Large intestine (tissue), 3 donors: ENCODE measurements around the gene NRG3. TPM values are rescaled to one million over a fixed set of nuclear protein-coding genes. Genes with fewer than 3 reads are reported as not detected.
A peak's percentile ranks its signal among the peaks of the same experiment; 100 is the strongest.

Experiments used
- DNase-seq, 2 donors: peaks; one replicate each; pipeline versions ENCODE4 v3.0.0 to v3.0.0-alpha.2; 2013
- H3K27ac ChIP-seq: one replicate; pipeline ENCODE4 v1.5.1; 2013; ENCODE audit warnings: low read length
- H3K27me3 ChIP-seq: 2 replicates; pipeline ENCODE4 v1.6.1; 2013; ENCODE audit warnings: low read length; ENCODE audit not compliant: control insufficient read depth, insufficient read depth
- H3K36me3 ChIP-seq: 2 replicates; pipeline ENCODE4 v1.6.1; 2013; ENCODE audit warnings: low read length; ENCODE audit not compliant: control insufficient read depth, insufficient read depth
- H3K4me1 ChIP-seq: one replicate; pipeline ENCODE4 v1.6.1; 2013; ENCODE audit warnings: low read length; ENCODE audit not compliant: control insufficient read depth, insufficient read depth
- H3K4me3 ChIP-seq: one replicate; pipeline ENCODE4 v1.5.1; 2013; ENCODE audit warnings: low read length
- H3K9me3 ChIP-seq: one replicate; pipeline ENCODE4 v1.6.1; 2013; ENCODE audit warnings: mild to moderate bottlenecking, low read depth, low read length, moderate library complexity; ENCODE audit not compliant: control insufficient read depth
- WGBS: methylation state at CpG from one replicate; pipeline ENCODE4 v1.1.5; 2013; ENCODE audit warnings: low lambda C conversion rate; ENCODE audit not compliant: insufficient coverage; 5-methylcytosine and 5-hydroxymethylcytosine counted together
- polyA plus RNA-seq: library from polyadenylated mRNA; unstranded; fragments of 120-200 nt; gene quantifications from one replicate; pipeline ENCODE4 v1.2.1, GENCODE V29; 2013

NRG3 gene
- polyA plus RNA-seq, 1 donor: 0.96 TPM

DNA sequence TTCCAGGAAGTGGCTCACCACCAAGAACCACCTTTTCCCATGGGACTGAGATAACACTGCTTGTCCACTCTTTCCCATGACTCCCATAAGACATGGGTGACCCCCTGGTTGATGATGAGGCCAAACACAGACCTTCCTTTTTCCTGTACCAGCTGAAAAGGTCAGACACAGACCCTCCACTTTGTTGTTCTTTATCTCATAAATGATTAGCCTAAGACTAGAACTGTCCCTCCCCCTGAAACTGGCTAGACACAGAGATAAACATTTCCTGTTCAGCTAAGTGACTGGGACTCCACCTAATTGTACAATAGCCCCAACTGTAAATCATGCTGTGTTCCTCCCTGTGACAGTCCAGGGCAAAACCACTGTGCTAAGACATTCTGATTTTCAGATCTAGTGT lies 8.2 kb upstream of the NRG3 start:
- Histone ChIP-seq H3K4me1 (no peaks in the 10 kb centered on the region), H3K4me3 (no peak overlapping the region), H3K27ac (no peak overlapping the region), H3K9me3 (peaks cover 5% of the 10 kb centered on the region), H3K36me3 (no peaks in the 10 kb centered on the region), H3K27me3 (peaks cover 7% of the 10 kb centered on the region)
- no peak for DNase-seq

DNA sequence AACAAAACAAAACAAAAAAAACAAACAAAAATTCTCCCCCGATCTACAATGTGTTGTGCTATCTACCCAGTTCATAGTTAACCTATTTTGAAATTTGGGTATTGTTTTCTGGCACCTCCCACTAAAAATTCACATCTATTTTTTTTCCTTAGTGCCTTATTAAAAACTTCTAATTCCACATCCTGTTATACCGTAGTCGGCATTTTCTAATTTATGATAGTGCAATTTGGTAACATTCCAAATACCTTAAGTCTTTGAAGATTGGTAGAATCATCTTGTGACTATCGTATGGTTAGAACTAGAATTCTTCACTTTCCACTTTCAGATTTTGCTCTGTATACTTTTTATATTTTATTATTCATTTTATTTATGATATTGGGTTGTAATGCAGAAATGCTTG lies 4.5 kb upstream of the NRG3 start:
- Histone ChIP-seq H3K27ac (no peak overlapping the region), H3K4me1 (no peaks in the 10 kb centered on the region), H3K4me3 (no peak overlapping the region), H3K9me3 (no peaks in the 10 kb centered on the region), H3K36me3 (no peaks in the 10 kb centered on the region), H3K27me3 (peaks cover 34% of the 10 kb centered on the region)
- WGBS: 89% methylated on average over 1 of the region's 4 CpGs
- DNase-seq: no peak

DNA sequence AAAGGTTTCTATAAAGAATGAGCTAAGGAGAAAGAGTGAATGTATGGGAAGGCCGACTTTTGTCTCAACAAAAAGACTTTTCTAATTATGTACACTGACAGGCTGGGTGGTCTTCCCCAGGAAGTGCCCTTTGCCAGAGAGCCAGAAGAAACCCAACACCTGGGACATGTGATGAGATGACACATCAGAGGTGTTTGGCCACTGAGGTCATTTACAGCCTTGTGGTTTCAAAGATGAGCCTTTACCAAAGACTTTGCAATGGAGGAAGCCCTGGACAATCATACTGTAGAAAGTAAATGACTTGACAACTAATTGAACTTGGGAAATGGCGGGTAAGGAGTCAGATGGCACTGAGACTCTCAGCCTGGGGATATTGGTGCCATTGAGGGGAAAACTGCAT lies 3.4 kb upstream of the NRG3 start:
- WGBS: 92% methylated on average over 2 of the region's 2 CpGs
- no peak overlapping the region for H3K4me3 ChIP-seq
- DNase-seq: no peak
- no peaks in the 10 kb centered on the region for H3K36me3 ChIP-seq
- H3K4me1 ChIP-seq: peaks cover 2% of the 10 kb centered on the region
- no peaks in the 10 kb centered on the region for H3K9me3 ChIP-seq
- H3K27me3 ChIP-seq: peaks cover 45% of the 10 kb centered on the region
- H3K27ac ChIP-seq: no peak overlapping the region

GRCh38 chr10:81872206-81872862 lies 2.7 kb upstream of the NRG3 start:
- WGBS: no CpG with 5 or more reads among the region's 6 CpGs
- peaks cover 2% of the 10 kb centered on the region for H3K4me1 ChIP-seq

GRCh38 chr10:81873231-81873931 lies 1.6 kb upstream of the NRG3 start:
- no peak overlapping the region for H3K4me3 ChIP-seq
- no peak for DNase-seq
- no CpG with 5 or more reads among the region's 12 CpGs for WGBS
- H3K27me3 ChIP-seq: peaks cover 59% of the 10 kb centered on the region
- peaks cover 2% of the 10 kb centered on the region for H3K4me1 ChIP-seq
- H3K27ac ChIP-seq: no peak overlapping the region
- H3K36me3 ChIP-seq: no peaks in the 10 kb centered on the region
- no peaks in the 10 kb centered on the region for H3K9me3 ChIP-seq

More at GRCh38 chr10:81872206-81872862, 2.7 kb upstream of the NRG3 start:
- Histone ChIP-seq H3K27ac (no peak overlapping the region), H3K4me3 (no peak overlapping the region), H3K27me3 (peaks cover 52% of the 10 kb centered on the region), H3K9me3 (no peaks in the 10 kb centered on the region), H3K36me3 (no peaks in the 10 kb centered on the region)
- no peak for DNase-seq

GRCh38 chr10:81873932-81874816 lies 820 bp upstream of the NRG3 start:
- peak; percentile 19 to 53 for DNase-seq
- Histone ChIP-seq H3K4me1 (peaks cover 2% of the 10 kb centered on the region), H3K4me3 (peak overlapping the region; percentile 21), H3K9me3 (no peaks in the 10 kb centered on the region), H3K36me3 (no peaks in the 10 kb centered on the region), H3K27me3 (peaks cover 59% of the 10 kb centered on the region), H3K27ac (no peak overlapping the region)
- WGBS: no CpG with 5 or more reads among the region's 80 CpGs

- H3K4me1 ChIP-seq: peaks cover 2% of the 10 kb centered on the region
- H3K4me3 ChIP-seq: peak overlapping the region; percentile 18
- H3K27ac ChIP-seq: no peak overlapping the region
- H3K36me3 ChIP-seq: no peaks in the 10 kb centered on the region
- no peaks in the 10 kb centered on the region for H3K9me3 ChIP-seq
- no peak for DNase-seq
- 7% methylated on average over 2 of the region's 49 CpGs for WGBS
- H3K27me3 ChIP-seq: peaks cover 59% of the 10 kb centered on the region
Measured at GRCh38 chr10:81875467-81876252, 666 bp downstream of the NRG3 start.

- H3K9me3 ChIP-seq: no peaks in the 10 kb centered on the region
- H3K4me1 ChIP-seq: peaks cover 2% of the 10 kb centered on the region
- no peak overlapping the region for H3K27ac ChIP-seq
- peaks cover 55% of the 10 kb centered on the region for H3K27me3 ChIP-seq
- peak overlapping the region; percentile 18 for H3K4me3 ChIP-seq
- H3K36me3 ChIP-seq: no peaks in the 10 kb centered on the region
- no peak for DNase-seq
- WGBS: no CpG with 5 or more reads among the region's 25 CpGs
Measured at GRCh38 chr10:81876253-81877077, 1.5 kb downstream of the NRG3 start.

GRCh38 chr10:81877596-81877995 lies 2.6 kb downstream of the NRG3 start:
- H3K27me3 ChIP-seq: peaks cover 44% of the 10 kb centered on the region
- WGBS: 33% methylated on average over 1 of the region's 2 CpGs
- H3K36me3 ChIP-seq: no peaks in the 10 kb centered on the region
- peaks cover 2% of the 10 kb centered on the region for H3K4me1 ChIP-seq
- no peak overlapping the region for H3K4me3 ChIP-seq
- no peaks in the 10 kb centered on the region for H3K9me3 ChIP-seq
- H3K27ac ChIP-seq: no peak overlapping the region
- DNase-seq: no peak
